T follicular helper cell (primary cell): ENCODE data around the gene STK33.

Source experiments
- DNase-seq: peaks from one replicate; pipeline ENCODE4 v3.0.0-alpha.2; 2020; ENCODE audit warnings: low read depth
- total RNA-seq, 2 experiments: gene quantifications; one replicate each; lab custom pipeline; 2026; lab: John Stamatoyannopoulos, UW

The STK33 gene
- total RNA-seq, result 0.12 to 0.13 reads per million in 2 experiments

- DNase-seq, result no peak
Observed at GRCh38 chr11:8593935-8594909, at the start of gene STK33. TSS of gene STK33 (minus strand) at chr11:8594228. CDS start at chr11:8474905, 119,323 bp downstream.

GRCh38 chr11:8642196-8642841 is 48.3 kb upstream of the STK33 start:
- DNase-seq, result no peak

- DNase-seq, result no peak
Observed at GRCh38 chr11:8641332-8641731, 47.3 kb upstream of the STK33 start.

GRCh38 chr11:8640267-8640906 is 46.4 kb upstream of the STK33 start:
- DNase-seq, result no peak

- no peak for DNase-seq
Observed at GRCh38 chr11:8639655-8640054, 45.6 kb upstream of the STK33 start.

GRCh38 chr11:8638300-8638699 is 44.3 kb upstream of the STK33 start:
- DNase-seq, result no peak

GRCh38 chr11:8636127-8636526 is 42.1 kb upstream of the STK33 start:
- no peak for DNase-seq

GRCh38 chr11:8634498-8634897 is 40.5 kb upstream of the STK33 start:
- no peak for DNase-seq

- no peak for DNase-seq
Observed at GRCh38 chr11:8631395-8632118, 37.5 kb upstream of the STK33 start.

- DNase-seq, result no peak
Observed at GRCh38 chr11:8624698-8625097, 30.7 kb upstream of the STK33 start.

- no peak for DNase-seq
Observed at GRCh38 chr11:8621147-8621546, 27.1 kb upstream of the STK33 start.

GRCh38 chr11:8617063-8617462 is 23.0 kb upstream of the STK33 start:
- no peak for DNase-seq

GRCh38 chr11:8615291-8616032 is 21.4 kb upstream of the STK33 start:
- no peak for DNase-seq

GRCh38 chr11:8614497-8614896 is 20.5 kb upstream of the STK33 start:
- no peak for DNase-seq

- no peak for DNase-seq
Observed at GRCh38 chr11:8613036-8613435, 19.0 kb upstream of the STK33 start.

- no peak for DNase-seq
Observed at GRCh38 chr11:8612522-8612921, 18.5 kb upstream of the STK33 start.

- DNase-seq, result peak; percentile 19
Observed at GRCh38 chr11:8610532-8611116, 16.6 kb upstream of the STK33 start.

GRCh38 chr11:8608652-8609051 is 14.6 kb upstream of the STK33 start:
- no peak for DNase-seq

GRCh38 chr11:8605971-8606563 is 12.0 kb upstream of the STK33 start:
- DNase-seq, result no peak

GRCh38 chr11:8604078-8604723 is 10.2 kb upstream of the STK33 start:
- DNase-seq, result no peak
